T follicular helper cell (primary cell): ENCODE measurements around the gene DNAJC24.

Source experiments
- DNase-seq: peaks from one replicate; pipeline ENCODE4 v3.0.0-alpha.2; 2020; ENCODE audit warnings: low read depth

The DNAJC24 gene

GRCh38 chr11:31415435-31415834 lies 45.8 kb downstream of the DNAJC24 start:
- DNase-seq: no peak

DNA sequence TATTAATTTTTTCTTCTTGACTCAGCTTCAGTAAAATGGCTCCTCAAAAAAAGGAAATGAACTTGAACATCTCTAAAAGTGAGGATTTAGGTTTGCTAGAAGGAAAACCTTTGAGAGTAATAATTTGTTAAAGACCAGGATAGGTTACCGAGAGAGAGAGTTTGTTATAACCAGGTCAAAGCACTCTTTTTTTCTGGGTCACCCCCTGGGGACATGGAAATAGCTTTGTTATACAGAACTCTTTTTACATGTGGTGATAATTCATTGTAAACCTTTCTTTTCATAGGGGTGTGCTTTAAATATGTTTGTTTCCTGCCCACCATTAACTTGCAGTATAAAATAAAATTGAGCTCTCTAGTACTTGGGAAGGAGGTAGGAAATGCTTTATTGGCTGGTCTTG lies 47.7 kb downstream of the DNAJC24 start:
- DNase-seq: no peak

DNA sequence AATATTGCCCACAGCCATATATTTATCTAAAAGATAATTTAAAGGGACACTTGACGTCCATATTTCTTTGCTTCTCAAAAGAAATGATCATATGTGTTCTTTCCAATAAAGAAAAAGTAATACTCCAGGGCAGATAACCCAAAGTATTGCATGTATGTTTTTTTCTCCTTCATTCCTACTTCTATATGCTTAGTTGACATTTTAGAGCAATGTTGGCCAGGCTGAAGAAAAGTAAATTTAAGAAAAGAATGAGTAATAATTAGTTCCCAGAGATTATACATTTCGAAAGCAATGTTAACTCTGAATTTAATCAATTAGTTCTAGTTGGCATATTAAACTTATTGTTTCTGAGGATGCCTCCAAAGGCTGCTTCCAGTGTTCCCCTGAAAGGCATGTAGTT lies 48.2 kb downstream of the DNAJC24 start:
- no peak for DNase-seq

- no peak for DNase-seq
These were observed 49.5 kb downstream of the DNAJC24 start for GRCh38 chr11:31419138-31419537.

DNA sequence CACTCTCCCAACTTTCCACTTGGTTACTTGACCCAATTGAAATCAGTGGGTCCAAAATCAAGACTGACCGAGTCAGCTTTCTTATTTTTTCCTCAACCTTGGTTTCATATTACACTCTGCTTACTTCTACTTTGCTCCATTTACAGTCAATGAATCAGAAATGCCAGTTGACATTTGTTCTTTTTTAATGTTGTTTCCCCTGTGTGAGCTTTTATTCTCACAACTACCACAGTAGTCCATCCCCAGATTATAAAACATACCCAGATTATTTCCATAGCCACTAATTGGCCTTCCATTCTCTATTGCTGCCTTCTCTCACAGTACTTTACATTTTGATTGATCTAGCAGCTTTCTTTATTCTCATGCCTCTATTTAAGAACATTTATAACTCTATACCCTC lies 50.0 kb downstream of the DNAJC24 start:
- DNase-seq: no peak

- no peak for DNase-seq
These were observed 52.2 kb downstream of the DNAJC24 start for GRCh38 chr11:31421820-31422219.

- DNase-seq: no peak
These were observed 53.0 kb downstream of the DNAJC24 start for GRCh38 chr11:31422703-31423102.

DNA sequence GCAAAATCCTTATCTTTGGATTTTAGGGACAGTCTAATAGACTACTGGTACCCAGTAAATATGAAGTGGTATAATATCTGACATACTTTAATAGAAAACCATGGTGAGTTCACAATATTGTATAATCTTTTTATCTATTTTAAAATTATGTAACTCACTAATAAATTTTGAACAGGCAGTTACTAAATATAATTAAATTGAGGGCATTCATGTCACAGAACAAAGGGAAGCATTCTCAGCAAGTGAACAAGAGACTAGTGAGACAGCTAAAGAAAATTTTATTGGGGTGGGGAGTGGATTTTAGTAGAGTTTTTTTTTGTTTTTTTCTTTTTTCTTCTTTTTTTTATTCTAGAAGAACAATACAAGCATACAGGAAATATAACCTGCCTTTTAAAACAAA lies 55.0 kb downstream of the DNAJC24 start:
- DNase-seq: no peak

- DNase-seq: no peak
These were observed 64.2 kb downstream of the DNAJC24 start for GRCh38 chr11:31433851-31434250.

- no peak for DNase-seq
These were observed 68.2 kb downstream of the DNAJC24 start for GRCh38 chr11:31437742-31438435.

DNA sequence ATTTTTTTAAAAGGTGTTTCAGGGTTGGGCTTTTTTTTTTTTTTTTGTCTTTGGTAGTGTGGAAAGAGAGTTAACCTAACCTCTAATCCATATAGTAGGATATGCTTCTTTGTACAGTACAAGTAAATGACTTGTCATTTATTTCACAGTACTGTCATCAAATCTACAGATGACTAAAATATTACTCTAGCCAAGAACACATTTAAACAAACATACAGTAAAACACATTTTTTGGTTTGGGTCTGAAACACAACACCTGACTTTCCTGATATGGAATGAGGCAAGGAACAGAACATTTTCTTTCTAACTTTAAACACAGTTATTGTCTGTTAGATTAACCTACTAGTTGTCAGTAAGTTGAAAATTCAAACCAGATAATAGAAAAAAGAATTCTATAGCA lies 71.6 kb downstream of the DNAJC24 start:
- no peak for DNase-seq

DNA sequence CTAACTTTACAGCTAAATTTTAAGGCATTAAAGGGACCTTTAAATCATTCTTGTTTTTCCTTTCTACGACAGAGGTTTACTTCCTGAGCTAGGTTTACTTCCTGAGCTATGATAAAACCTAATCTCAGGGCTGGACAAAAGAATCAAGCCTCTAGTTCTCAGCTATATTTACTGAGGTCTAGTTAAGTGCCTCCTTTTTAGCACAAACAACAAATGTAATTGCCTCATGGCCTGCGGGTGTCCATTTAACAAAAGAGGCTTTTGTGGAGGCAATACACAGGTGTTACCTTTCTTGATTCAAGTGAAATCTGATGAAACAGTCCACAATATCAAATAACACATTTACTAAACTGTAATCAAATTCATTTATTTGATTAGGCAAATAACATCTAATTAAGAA lies 72.4 kb downstream of the DNAJC24 start:
- no peak for DNase-seq

GRCh38 chr11:31443802-31444201 lies 74.1 kb downstream of the DNAJC24 start:
- no peak for DNase-seq

DNA sequence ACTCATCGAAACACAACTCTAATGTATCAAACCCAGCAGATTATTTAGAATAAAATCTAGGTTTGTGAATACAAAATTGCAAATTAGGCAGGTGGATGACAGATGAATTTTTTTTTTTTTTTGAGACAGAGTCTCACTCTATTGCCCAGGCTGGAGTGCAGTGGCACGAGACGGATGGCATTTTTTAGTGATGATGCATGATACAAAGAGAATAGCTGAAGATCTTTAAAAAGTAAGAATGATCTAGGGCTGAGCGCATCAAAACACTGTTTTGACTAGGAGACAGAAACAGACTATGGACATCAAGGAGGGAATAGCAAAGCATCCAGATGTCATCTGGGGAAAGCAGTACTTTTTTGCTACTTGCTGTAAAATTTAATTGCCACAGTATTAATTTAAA lies 76.0 kb downstream of the DNAJC24 start:
- DNase-seq: no peak

GRCh38 chr11:31449040-31449439 lies 79.4 kb downstream of the DNAJC24 start:
- no peak for DNase-seq

GRCh38 chr11:31450841-31451240 lies 81.2 kb downstream of the DNAJC24 start:
- DNase-seq: no peak

DNA sequence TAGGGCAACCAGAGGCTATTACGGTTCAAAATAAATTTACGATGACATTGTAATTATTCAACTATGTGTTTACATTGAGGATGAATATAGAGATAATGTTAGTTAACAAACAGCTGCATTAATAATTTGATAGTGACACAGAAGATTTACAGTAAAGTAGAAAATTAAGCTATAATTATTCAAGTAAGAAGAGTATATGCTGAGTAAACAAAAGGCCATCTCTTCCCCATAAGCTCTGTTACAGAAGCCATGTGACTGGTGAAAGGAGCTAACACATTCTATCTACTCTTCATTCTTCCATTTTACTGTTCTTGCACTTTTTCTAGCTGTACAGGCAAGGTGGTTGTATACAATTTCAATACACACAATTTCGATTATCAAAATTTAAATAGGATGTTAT lies 85.5 kb downstream of the DNAJC24 start:
- DNase-seq: no peak

GRCh38 chr11:31464436-31464835 lies 94.8 kb downstream of the DNAJC24 start:
- no peak for DNase-seq

GRCh38 chr11:31474083-31474482 lies 104.4 kb downstream of the DNAJC24 start:
- no peak for DNase-seq

- no peak for DNase-seq
These were observed 108.0 kb downstream of the DNAJC24 start for GRCh38 chr11:31477528-31478222.

DNA sequence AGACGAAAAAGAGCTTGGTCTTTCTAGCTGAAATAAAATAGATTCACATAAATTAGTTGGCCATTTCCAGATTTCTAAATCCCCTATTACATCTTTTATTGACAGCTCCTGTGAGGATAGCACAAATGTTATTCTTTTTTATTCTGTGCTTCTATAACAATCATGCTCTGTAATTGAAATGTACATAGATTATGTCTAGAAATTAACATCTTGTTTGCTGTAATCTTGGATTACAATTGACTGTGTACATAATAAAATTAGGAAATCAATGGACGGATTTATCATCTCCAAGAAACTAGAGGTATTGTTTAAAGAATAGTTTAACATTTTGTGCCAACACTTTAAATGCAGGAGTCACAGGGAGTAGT lies 108.5 kb downstream of the DNAJC24 start:
- DNase-seq: no peak

DNA sequence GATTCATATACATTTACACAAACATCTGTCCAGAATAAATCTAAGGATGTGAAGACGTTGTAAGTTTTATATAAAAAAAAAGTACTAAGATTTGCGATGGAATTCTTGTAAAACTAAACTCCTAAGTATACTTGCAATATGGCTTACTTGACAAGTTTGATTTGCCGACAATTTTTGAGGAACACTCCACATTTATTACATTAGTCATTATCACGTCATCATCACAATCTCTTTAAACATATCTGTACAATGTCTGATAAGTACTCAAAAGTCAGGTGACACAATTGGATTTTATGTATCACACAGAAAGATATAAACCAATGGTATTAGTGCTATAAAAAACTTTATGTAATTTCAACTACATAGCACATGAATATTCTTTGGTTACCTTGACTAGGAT lies 109.4 kb downstream of the DNAJC24 start:
- no peak for DNase-seq

DNA sequence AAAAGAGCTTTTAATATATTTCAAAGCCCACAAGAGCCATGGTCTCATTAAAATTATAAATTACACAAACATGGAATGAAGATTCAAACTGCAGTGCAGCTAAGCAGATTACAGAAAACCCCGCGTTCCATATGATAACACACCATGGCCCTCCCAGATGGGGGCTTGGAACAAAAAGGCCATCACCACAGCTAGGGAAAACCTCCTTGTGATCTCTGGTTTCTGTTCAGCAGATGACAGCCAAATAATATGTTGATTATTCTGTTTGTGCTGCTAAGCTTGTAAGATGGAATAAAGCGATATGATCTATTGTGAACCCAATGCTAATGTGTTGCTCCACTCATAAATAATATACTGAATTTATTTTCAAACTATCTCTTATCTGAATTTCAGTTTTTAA lies 111.3 kb downstream of the DNAJC24 start:
- no peak for DNase-seq
